ENCODE results near the gene NARF.
A peak's percentile ranks its signal among the peaks of the same experiment; 100 is the strongest.

NARF gene

GRCh38 chr17:82479602-82480001 is 21.1 kb downstream of the NARF start:
- DNase-seq, result no peak

- no peak for DNase-seq
Observed at GRCh38 chr17:82480318-82480717, 21.8 kb downstream of the NARF start.

GRCh38 chr17:82483204-82483660 is 24.7 kb downstream of the NARF start:
- no peak for DNase-seq

- DNase-seq, result no peak
Observed at GRCh38 chr17:82483836-82484235, 25.3 kb downstream of the NARF start.

- no peak for DNase-seq
Observed at GRCh38 chr17:82486231-82487094, 27.9 kb downstream of the NARF start.

- no peak for DNase-seq
Observed at GRCh38 chr17:82487910-82488309, 29.4 kb downstream of the NARF start.

- no peak for DNase-seq
Observed at GRCh38 chr17:82489117-82489516, 30.6 kb downstream of the NARF start.

- DNase-seq, result no peak
Observed at GRCh38 chr17:82489851-82490511, 31.4 kb downstream of the NARF start.

GRCh38 chr17:82490512-82491195 is 32.1 kb downstream of the NARF start:
- DNase-seq, result peak; percentile 66

GRCh38 chr17:82491196-82491530 is 32.6 kb downstream of the NARF start:
- no peak for DNase-seq

- no peak for DNase-seq
Observed at GRCh38 chr17:82491533-82491932, 33.0 kb downstream of the NARF start.

- DNase-seq, result no peak
Observed at GRCh38 chr17:82492643-82493225, 34.2 kb downstream of the NARF start.

GRCh38 chr17:82493226-82493781 is 34.8 kb downstream of the NARF start:
- no peak for DNase-seq

GRCh38 chr17:82494236-82495055 is 35.9 kb downstream of the NARF start:
- DNase-seq, result peak; percentile 95

- peak; percentile 69 for DNase-seq
Observed at GRCh38 chr17:82495844-82496528, 37.4 kb downstream of the NARF start.

- peak; percentile 86 for DNase-seq
Observed at GRCh38 chr17:82496529-82497434, 38.2 kb downstream of the NARF start.

- peak; percentile 28 for DNase-seq
Observed at GRCh38 chr17:82497483-82498405, 39.2 kb downstream of the NARF start.

- DNase-seq, result no peak
Observed at GRCh38 chr17:82502207-82502606, 43.7 kb downstream of the NARF start.

GRCh38 chr17:82503094-82503727 is 44.7 kb downstream of the NARF start:
- DNase-seq, result no peak
